Activated naive CD4-positive, alpha-beta T cell (primary cell): Measurements from ENCODE around the gene GMDS.
"Not testable (repeated sequence)": the region's sequence is repeated elsewhere in the genome, so short reads cannot be mapped to it uniquely, and the experiment has no call there.

ENCODE experiments used
- DNase-seq, 4 experiments: peaks; one replicate each; lab custom pipeline; 2025; lab: John Stamatoyannopoulos, UW

The GMDS gene

DNA sequence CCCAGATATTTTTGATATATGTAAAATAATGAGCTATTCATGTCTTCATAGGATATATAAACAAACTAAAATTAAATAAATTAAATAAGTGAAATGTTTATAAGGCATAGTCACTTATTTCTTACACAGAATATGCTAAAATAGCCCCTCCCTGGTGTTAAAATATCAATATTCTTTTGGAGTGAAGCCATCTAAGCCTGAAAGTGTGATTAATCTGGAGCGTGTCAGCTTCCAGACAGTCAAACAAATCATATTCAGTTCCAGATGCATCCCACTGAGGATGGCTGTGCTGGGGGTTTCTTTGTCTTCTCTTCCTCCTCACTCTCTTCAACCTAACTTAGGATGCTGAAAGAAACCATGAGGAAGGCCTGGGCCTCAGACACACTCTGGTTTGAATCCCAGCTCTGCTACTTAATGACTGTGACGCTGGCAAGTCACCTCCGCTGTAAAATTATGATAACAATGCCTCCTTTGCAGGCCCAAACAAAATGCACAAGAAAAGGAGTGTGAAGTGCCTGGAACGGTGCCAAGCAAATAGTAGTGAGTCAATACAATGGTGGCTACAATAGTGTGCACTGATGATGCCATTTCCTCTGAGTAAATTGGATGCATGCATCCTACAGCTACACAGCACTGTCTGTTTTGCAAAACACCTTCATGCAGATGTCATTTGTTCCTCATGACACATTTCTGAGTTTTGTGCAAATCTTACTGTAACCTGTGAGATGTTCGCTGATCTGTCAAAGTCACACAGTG lies 474.3 kb downstream of the GMDS start:
- DNase-seq = no peak

DNA sequence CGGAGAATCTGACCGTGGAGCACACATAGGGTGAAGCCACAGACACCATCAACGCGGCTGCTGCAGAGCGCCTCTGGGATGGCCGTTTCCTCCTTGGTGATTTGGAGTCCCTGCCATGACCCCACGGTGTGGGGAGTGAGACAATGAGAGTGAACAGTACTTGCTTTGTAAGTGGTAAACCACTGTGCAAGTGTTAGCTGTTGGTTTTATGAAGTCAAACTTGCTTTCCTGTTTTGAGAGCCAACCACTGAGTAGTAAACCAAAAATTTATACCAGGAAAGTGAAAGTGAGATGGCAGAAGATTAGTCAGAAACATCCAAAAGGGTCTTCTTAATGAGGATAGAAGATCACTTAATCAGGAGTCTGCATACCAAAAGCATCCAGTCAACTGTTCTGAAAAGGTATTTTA lies 475.0 kb downstream of the GMDS start:
- DNase-seq = no peak

DNA sequence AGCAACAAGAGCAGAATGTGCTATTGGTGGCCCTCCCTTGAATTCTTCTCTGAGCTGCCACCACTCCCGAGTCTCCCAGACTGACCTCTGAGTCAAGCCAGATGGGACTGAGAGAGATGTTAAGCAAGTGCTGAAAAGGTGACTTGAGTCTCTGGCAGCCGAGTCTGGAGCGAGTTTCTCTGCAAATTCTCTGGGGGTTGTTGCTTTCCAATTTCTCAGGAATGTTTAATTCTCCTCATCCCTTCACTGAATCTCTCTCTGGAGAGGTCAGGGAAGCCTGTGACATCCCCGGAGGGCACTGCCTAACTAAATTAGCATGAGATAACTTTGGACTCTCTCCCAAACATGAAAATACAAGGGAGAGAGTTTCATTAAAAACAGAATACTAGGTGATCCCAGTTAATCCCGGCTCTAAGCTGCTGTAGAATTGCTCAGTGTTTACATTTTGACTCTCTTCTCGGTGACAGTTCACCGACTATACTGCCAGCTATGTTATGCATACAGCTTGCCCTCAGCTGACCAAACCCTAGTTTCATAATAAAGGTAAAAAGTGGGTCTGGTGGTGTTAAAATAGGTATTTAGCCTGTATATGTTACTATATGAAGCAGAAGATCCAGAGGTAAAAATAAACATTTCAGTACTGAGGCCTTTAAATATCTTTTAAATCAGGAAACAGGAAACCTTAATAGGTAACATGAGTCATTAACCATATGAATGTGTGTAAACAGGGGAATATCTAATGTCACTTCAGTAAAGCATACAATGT lies 477.7 kb downstream of the GMDS start:
- DNase-seq = no peak

DNA sequence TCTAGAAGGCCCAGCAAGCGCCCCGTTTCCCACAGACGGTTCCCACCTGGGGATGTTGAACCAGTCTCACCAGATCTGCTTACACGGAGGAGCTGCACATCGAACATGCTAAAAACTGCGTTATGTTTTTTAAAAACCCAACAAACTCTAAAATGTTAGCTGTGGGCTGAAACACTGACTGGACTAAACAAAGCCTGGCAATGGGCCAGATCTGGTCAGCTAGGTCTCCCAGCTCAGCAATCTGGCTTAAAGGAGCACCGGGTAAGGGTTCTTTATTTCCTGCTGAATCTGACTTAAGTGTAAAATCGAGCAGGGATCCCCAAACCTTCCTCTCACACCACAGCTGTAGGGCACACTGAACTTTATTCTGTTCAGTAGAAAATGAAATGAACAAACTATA lies 478.8 kb downstream of the GMDS start:
- no peak for DNase-seq

DNA sequence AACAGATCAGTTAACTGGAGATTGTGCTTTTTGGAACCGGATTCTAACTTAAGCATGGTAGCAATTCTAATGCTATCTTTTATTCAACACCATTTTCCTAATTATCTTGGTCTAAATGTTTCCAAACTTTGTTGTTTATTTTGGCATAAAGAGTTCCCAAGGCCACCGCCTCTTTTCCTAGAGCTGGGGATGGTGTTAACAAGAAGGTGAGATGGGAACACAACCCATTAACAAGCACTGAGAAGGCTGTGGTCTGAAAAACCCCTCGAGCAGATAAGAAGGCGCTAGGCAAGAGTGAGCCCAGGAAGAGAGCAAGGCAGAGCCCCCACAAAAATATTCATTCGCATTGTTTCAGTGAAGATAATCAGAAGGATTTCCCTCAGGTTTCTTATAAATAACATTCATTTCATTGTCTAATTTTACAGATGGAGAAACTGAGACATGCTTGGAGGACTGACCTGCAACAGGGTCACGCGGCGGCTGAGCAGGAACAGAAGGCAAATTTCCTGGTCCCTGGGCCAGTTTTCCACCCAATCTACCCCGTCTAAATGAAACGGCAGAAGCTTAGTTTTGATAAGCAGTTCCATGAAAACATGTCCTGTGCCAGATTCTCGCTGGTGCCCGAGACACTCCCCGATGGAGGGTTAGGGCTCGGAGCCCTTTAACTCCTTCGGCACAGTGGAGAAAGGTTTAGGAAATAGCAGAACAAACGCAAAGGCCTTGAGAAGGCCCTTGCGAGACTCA lies 480.1 kb downstream of the GMDS start:
- no peak for DNase-seq

DNA sequence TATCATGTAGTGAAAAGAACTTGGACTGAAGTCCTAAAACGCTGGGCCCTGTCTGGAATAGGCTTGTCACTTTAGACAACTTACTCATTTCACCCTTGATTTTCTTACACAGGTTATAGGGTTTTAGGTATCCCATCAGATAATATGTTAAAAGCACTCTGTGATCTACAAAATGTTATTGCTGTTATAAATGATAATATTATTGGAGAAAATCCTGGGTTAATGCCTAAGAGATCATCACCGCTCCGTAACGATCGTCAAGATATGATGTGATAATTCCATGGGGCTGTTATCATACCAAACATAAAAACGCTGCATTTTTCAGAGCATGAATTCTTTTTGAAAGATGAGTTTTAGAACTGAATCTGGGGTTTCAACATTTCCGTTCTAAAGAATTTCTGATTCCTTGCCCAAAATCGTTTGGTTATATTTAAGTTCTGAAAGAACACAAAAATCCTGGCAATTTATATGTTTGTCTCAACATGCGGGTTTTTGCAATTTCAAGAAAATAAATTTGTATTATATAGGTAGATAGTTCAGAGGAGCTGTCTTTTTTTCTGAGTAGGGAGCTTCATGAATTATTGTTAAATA lies 480.9 kb downstream of the GMDS start:
- DNase-seq = no peak

DNA sequence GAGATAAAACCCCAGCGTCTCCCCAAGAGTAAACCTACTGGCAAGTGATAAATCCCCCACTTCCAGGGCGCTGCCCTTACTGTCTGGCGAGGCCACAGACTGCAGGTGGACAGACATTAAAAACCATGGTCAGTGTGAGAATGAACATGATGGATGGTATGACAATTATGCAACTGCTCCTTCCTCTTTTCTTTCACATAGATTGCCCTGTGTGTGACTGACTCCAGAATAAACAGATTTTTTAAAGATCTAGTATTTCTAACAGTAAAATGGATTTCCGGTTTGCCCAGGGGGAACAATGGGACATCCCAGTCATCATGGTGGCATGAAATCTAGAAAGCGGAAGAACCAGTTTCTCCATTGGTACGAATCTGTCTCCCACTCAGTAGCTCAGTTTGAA lies 482.0 kb downstream of the GMDS start:
- no peak for DNase-seq

DNA sequence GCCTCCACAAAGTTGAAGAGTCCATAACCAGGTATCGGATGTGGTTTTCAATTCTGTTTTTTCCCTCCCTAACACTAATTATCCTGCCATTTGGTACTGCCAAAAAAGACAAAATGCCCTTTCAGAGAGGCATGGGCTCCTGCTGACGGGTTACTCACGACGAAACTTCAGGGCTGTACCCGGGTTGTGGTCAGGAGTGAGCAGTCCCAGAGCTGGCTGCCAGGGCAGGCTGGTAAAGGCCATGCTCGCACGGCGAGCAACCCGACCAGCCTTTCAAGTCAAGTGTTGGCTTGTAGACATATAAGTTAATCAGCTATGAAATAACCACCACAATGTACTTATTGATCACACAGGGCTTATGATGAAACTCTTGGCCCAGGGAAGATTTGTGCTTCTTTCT lies 483.2 kb downstream of the GMDS start:
- no peak for DNase-seq

DNA sequence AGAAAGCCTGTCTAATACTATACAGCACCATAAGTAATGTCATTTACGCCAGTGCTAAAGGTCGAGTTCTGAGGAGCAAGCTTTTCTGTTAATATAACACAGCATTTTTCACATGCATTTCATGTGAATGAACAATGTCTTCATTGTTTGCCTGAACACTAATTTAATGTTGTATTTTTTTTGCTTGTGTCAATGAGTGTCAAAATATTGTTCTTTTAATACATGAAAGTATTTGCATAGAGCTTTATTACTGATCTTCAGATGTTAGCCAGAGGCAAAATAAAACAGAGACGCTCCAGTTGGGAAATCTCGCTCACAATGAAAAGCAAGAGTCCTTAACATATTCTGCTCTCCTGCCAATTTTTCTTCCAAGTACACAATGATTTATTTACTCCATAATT lies 483.9 kb downstream of the GMDS start:
- DNase-seq = no peak

DNA sequence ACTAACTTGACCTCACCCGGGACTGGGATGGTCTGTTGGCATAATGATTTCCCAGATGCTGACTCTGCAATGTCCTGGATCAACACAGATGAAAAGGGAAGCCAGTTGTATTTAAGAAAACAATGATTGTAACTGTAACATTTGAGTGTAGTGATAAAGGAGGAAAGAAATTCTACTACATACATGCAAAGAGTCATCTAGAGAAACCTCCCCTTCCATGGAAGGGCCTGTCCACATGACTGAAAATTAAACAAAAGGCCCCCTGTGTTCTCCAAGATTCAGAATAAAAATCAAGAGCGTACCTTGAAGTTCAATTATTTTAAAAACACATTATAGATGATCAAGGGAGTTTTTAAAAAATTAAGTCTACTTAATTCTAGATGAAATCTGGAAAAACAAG lies 484.5 kb downstream of the GMDS start:
- no peak for DNase-seq

DNA sequence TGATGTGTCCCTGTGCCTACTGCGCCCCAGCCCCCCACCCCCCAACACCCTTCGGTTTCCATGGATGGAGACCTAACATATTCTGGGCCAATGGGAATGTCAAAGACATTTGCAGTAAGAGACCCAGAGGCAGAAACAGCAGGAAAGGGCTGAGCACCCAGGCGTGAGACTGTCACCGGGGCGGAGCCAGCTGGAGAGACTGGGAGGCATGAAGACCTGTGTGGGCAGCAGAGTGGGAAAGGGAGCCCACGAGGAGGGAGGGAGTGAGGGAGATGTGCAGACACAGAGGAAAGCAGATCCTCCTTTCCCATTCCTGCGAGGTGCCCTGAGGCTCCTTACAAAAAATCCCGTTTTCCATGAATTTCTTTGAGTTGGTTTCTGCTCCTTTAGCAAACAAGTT lies 485.5 kb downstream of the GMDS start:
- no peak for DNase-seq

DNA sequence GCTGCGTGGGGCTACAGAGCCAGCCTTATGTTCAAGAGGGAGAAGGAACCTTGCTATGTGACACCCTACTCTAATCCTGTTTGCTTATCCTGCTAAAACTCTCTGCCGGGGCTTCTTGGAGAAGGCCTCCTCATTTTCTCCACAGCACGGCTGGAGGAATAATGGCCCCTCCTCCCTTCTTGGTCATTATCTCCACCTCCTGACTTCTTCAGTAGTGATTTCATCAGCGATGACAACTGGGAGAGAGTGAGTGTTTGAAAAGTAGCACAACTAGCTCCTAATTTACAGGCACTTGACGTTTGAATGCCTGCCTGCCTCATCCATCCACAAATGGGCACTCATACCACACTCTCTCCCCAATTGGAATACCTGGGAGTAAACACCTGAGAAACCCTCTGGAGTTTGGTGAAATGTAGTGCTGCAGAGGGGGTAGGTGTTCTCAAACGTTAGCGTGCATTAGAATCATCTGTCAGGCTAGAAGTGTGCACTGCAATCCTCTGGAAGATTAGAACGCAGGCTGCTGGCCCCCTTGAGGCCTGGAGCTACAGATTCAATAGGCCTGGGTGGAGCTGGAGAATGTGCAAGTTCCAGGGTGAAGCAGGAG lies 487.2 kb downstream of the GMDS start:
- DNase-seq = no peak

DNA sequence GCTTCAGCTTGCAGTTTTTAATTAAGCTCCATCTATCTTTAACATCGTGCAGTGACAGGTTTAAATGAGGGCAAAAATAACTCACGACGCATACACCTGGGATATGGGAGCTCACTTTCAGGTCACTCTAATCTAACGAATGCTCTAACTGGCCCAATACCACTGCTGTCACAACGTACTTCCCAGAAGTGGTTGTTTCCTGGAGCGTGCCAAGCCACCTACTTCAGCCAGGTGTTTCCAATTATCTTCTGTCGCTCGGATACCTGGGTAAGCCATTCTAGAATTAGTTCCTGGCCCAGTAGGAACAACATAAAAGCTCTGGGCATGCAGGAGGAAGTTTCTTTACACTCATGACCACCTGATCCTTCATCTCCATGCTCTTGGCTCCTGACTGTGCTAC lies 488.3 kb downstream of the GMDS start:
- no peak for DNase-seq

DNA sequence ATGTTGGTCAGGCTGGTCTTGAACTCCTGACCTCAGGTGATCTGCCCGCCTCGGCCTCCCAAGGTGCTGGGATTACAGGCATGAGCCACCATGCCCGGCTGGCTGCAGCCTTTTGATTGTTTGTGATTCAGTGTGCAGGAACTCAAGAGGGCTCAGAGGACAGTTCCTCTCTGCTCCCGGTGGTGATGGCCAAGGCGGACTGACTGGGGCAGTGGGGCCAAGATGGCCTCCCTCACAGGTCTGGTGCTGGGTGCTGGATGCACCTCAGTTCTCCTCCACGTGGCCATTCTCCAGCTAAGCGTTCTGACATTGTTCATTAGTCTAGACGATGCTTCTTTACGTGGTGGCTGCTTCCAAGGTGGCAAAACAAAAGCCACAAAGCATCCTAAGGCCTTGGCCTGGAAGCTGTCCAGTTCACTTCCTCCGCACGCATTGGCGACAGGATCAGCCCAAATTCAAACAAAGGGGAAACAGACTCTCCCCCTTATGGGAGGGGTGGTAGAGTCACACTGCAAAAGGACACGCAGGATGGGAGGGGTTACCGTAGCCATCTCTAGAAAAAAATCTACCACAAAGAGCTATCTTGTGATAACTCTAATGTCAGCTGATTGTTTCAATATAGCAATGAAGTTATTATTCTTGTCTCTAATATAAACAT lies 488.8 kb downstream of the GMDS start:
- DNase-seq = no peak

DNA sequence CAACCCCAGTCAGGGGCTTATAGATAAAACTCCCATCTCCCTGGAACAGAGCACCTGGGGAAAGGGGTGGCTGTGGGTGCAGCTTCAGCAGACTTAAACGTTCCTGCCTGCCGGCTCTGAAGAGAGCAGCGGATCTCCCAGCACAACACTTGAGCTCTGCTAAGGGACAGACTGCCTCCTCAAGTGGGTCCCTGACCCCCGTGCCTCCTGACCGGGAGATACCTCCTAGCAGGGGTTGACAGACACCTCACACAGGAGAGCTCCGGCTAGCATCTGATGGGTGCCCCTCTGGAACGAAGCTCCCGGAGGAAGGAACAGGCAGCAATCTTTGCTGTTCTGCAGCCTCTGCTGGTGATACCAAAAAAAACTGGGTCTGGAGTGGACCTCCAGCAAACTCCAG lies 494.3 kb downstream of the GMDS start:
- DNase-seq = not testable (repeated sequence)

DNA sequence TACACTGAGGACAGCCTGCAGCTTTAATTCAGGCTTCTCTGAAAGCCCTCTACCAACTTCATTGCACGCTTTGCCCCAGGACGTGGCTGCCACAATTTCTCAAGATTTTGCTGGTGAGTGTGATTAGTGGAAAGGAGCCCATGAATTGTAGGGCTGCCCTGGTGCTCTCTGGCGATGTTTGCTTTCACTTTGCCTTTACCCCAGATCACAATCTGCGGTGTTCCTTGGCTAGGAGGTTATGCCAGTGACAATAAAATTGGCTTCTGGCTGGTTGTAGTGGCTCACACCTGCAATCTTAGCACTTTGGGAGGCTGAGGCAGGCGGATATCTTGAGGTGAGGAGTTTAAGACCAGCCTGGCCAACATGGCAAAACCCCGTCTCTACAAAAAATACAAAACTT lies 496.4 kb downstream of the GMDS start:
- DNase-seq = no peak

DNA sequence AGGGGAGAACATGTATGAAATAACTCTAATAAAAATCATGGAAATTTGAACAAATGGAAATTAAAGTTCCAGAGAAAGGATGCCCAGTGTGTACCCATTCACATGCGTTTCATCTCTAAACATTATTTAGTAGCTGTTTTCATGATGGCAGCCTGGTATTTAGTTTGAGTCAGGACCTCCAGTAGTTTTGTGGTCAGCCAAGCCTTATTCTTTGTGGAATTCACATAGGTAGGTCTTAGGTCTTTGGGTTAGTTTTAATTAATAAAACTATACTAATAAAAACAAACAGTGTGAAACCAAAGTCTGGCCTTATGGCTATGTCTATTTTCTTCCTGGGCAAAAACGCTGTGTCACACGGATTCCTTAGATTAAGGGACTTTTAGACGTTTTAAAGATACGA lies 497.9 kb downstream of the GMDS start:
- no peak for DNase-seq

DNA sequence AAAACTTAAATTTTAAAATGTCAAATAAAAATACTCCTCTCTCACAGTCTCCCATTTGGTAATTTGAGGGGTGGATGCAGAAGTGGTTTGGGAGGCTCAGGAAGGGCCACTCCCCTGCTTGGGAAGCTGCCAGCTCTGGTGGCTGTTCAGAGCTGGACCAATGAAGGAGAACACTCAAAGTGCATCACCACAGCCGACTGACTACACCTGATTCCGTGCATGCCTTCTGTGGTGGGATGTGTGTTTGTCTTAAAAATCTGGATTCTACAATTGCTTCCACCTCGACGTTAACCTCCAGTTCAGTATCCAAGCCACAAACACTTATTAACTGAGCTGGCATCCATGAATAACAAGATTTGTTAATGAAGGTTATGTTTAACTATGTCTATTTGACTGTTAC lies 498.4 kb downstream of the GMDS start:
- DNase-seq = no peak

DNA sequence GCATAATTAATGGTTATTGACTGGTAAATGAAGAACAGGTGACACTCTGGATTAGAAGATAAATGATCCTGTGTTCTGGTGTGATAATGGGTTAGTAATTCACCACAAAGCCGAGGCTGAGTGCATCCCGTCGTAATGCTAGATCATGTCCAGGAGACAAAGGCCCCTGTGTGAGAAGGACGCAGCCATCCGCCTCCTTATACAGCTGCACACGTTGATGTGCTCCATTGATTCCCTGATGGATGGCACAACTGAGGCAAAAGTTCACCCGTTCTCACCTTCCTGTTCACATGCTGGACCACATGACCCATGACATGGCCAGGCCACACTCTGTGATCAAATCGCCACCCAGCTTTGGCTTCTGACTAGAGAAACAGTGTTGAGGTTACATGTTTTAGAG lies 499.6 kb downstream of the GMDS start:
- no peak for DNase-seq

DNA sequence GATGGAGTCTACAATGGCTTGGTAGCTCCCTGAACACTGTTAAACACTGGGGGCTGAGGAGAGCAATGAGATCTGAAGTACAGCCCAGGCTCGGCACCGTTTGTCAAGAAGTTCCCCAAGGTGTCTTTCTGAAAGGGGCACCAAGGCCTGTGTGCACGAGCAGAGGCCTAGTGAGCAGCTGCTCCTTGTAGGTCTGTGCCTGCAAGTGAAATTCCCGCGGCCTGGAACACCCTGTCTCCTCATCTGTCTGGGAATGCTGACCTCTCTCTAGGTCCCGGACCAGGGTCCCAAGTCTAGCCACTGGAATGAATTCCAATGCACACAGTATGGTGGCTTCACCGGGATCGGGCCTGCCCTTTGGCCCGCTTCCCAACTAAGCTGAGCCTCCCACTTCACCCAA lies 500.9 kb downstream of the GMDS start:
- DNase-seq = no peak

DNA sequence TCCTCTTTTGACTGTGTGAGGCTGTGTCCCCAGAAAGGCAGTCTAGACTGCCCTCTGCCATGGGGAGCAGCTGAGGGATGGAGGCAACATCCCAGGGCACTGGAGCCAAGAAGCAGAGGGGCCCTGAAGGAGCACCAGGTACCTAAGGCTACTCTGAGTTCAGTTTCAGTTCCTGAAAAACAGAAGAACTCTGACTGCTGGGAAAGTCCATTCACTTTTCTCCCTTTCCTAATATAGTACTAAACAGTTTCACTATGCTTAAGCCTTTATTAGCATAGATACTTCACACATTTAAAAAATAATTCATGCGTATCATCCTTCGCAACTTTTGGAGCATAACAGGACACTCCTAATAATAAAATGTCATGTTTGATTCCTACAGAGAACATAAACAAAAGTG lies 505.7 kb downstream of the GMDS start:
- DNase-seq = no peak

DNA sequence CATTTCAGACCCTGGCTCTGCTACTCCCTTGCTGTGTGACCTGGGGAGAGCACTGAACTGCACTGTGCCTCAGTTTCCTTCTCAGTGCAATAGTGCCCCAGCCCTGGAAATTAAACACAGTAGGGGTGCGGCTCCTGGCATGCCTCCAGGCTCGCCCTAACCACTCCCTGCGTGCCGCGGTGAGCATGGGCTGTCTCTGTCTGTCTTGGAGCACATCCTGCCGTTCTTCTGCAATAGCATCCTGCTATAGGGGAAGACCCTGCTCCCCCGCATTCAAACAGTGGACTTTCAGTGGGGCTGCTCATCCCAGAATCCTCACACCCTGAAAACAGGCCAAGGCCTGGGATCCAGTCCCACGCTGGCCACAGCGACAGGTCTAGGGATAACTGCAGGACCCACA lies 506.2 kb downstream of the GMDS start:
- no peak for DNase-seq
